ENCODE data around the gene TNFRSF25.
"Not testable (repeated sequence)": the region's sequence is repeated elsewhere in the genome, so short reads cannot be mapped to it uniquely, and the experiment has no call there.

DNA sequence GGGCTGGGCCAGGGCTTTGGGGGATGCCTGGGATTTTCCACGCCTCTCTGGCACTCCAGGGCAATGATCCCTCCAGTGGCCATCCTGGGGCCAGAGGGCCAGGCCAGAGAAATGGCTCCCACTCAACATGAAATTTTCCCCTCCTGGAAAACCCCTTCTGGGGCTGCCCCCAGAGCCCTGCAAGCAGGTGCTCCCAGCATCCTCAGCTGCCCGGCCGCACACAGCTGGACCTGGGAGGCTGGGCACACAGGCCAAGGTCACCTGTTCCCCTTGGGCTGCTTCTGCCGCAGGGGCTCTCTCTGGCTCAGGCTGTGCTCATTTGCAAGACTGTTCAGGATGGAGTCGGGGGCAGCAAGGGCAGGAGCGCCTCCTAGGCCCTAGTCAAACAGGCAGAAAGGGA lies 37.5 kb downstream of the TNFRSF25 start:
- not testable (repeated sequence) for TF ChIP-seq POLR2A (IDR thresholded peaks at IDR 0.05; ENCODE audit: low read depth, low read length); TAF1 (IDR thresholded peaks at IDR 0.05; ENCODE audit: borderline replicate concordance, low read depth, low read length)
